Activated T-cell treated with anti-CD3 and anti-CD28 coated beads, Interleukin-2, amount 50 U/mL, for 72 hours (primary cell): Measurements from ENCODE around the gene ORM2. TPM values are rescaled to one million over a fixed set of nuclear protein-coding genes. Genes with fewer than 3 reads are reported as not detected.
A peak's percentile ranks its signal among the peaks of the same experiment; 100 is the strongest.

Experiments used
- ATAC-seq, 2 donors: fragments of 150-1000 bp; cut with Tn5 transposase; replicated peaks in 1 of 2; 2 replicates each; pipeline ENCODE4 v1.10.0; 2021; ENCODE audit warnings: moderate library complexity in 2 of 2, mild to moderate bottlenecking in 1 of 2
- DNase-seq, 2 donors: peaks; one replicate each; pipeline ENCODE4 v3.0.0; 2021 to 2022; ENCODE audit warnings: mixed read lengths in 1 of 2
- H3K27ac Mint-ChIP-seq: one replicate; pipeline ENCODE4 v1.8.0; 2022; ENCODE audit warnings: mild to moderate bottlenecking, moderate library complexity, mixed read lengths
- H3K27me3 Mint-ChIP-seq: one replicate; pipeline ENCODE4 v1.8.0; 2022; ENCODE audit warnings: low read depth, mixed read lengths
- H3K36me3 Mint-ChIP-seq, 2 donors: one replicate each; pipeline ENCODE4 v1.8.0; 2022; ENCODE audit warnings: mixed read lengths in 2 of 2, mild to moderate bottlenecking in 1 of 2; ENCODE audit not compliant: insufficient read depth in 2 of 2
- H3K4me1 Mint-ChIP-seq: one replicate; pipeline ENCODE4 v1.8.0; 2022; ENCODE audit warnings: low read depth, mixed read lengths
- H3K4me3 Mint-ChIP-seq, 2 donors: one replicate each; pipeline ENCODE4 v1.8.0; 2022; ENCODE audit warnings: mild to moderate bottlenecking in 2 of 2, mixed read lengths in 2 of 2, moderate library complexity in 2 of 2
- H3K9me3 Mint-ChIP-seq, 2 donors: one replicate each; pipeline ENCODE4 v1.8.0; 2022; ENCODE audit warnings: mixed read lengths in 2 of 2
- total RNA-seq, 2 donors: library from RNA; stranded (reverse); gene quantifications; one replicate each; pipeline ENCODE4 v1.2.3, GENCODE V29; 2022

ORM2 gene
- total RNA-seq, 2 donors from 2014 or later, result not detected

- no peak overlapping the region for H3K27ac Mint-ChIP-seq
- ATAC-seq, result no peak
- no peak for DNase-seq
- H3K36me3 Mint-ChIP-seq, result peaks cover 23 to 43% of the 10 kb centered on the region in 2 donors
- peaks cover 29% of the 10 kb centered on the region for H3K4me1 Mint-ChIP-seq
- no peak overlapping the region for H3K4me3 Mint-ChIP-seq
- no peaks in the 10 kb centered on the region for H3K27me3 Mint-ChIP-seq
- H3K9me3 Mint-ChIP-seq, result peaks cover 2 to 3% of the 10 kb centered on the region in 2 donors
Measured at GRCh38 chr9:114335745-114336144, 6.1 kb downstream of the ORM2 start.

GRCh38 chr9:114336157-114336556, 6.5 kb downstream of the ORM2 start:
- Mint-ChIP-seq H3K27ac (no peak overlapping the region), H3K4me1 (peaks cover 29% of the 10 kb centered on the region), H3K36me3 (peaks cover 23 to 47% of the 10 kb centered on the region in 2 donors), H3K9me3 (peaks cover 2 to 3% of the 10 kb centered on the region in 2 donors), H3K4me3 (no peak overlapping the region), H3K27me3 (no peaks in the 10 kb centered on the region)
- DNase-seq (no peak), ATAC-seq (no peak)

- DNase-seq (no peak), ATAC-seq (no peak)
- Mint-ChIP-seq H3K27ac (peak overlapping the region; percentile 60), H3K36me3 (peaks cover 25 to 50% of the 10 kb centered on the region in 2 donors), H3K9me3 (peaks cover 2 to 3% of the 10 kb centered on the region in 2 donors), H3K4me1 (peaks cover 30% of the 10 kb centered on the region), H3K27me3 (no peaks in the 10 kb centered on the region), H3K4me3 (no peak overlapping the region)
Measured at GRCh38 chr9:114336699-114337395, 7.2 kb downstream of the ORM2 start.

- peaks cover 30% of the 10 kb centered on the region for H3K4me1 Mint-ChIP-seq
- H3K36me3 Mint-ChIP-seq, result peaks cover 31 to 52% of the 10 kb centered on the region in 2 donors
- no peak overlapping the region for H3K4me3 Mint-ChIP-seq
- no peak overlapping the region for H3K27ac Mint-ChIP-seq
- DNase-seq (no peak), ATAC-seq (no peak)
- H3K9me3 Mint-ChIP-seq, result peaks cover 2 to 3% of the 10 kb centered on the region in 2 donors
- H3K27me3 Mint-ChIP-seq, result no peaks in the 10 kb centered on the region
Measured at GRCh38 chr9:114338187-114338586, 8.5 kb downstream of the ORM2 start.

GRCh38 chr9:114339130-114339908, 9.7 kb downstream of the ORM2 start:
- H3K27ac Mint-ChIP-seq, result peak overlapping the region; percentile 72

GRCh38 chr9:114341152-114341830, 11.6 kb downstream of the ORM2 start:
- no peak for ATAC-seq
- Mint-ChIP-seq H3K27me3 (no peaks in the 10 kb centered on the region), H3K27ac (peak overlapping the region; percentile 68), H3K4me1 (peaks cover 23% of the 10 kb centered on the region), H3K4me3 (no peak overlapping the region), H3K9me3 (no peaks in the 10 kb centered on the region), H3K36me3 (peaks cover 34 to 48% of the 10 kb centered on the region in 2 donors)
- DNase-seq, result no peak

More at GRCh38 chr9:114339130-114339908, 9.7 kb downstream of the ORM2 start:
- peaks cover 2 to 3% of the 10 kb centered on the region in 2 donors for H3K9me3 Mint-ChIP-seq
- ATAC-seq (peak; percentile 55 to 70), DNase-seq (peak; percentile 56 to 73)
- peaks cover 34 to 56% of the 10 kb centered on the region in 2 donors for H3K36me3 Mint-ChIP-seq
- no peaks in the 10 kb centered on the region for H3K27me3 Mint-ChIP-seq
- H3K4me3 Mint-ChIP-seq, result no peak overlapping the region
- peaks cover 30% of the 10 kb centered on the region for H3K4me1 Mint-ChIP-seq

- Mint-ChIP-seq H3K36me3 (peaks cover 37 to 51% of the 10 kb centered on the region in 2 donors), H3K27ac (peak overlapping the region; percentile 54), H3K4me3 (no peak overlapping the region), H3K9me3 (no peaks in the 10 kb centered on the region), H3K27me3 (no peaks in the 10 kb centered on the region), H3K4me1 (peaks cover 23% of the 10 kb centered on the region)
- ATAC-seq (no peak), DNase-seq (no peak)
Measured at GRCh38 chr9:114341991-114342390, 12.3 kb downstream of the ORM2 start.

GRCh38 chr9:114342755-114343440, 13.2 kb downstream of the ORM2 start:
- Mint-ChIP-seq H3K36me3 (peaks cover 35 to 53% of the 10 kb centered on the region in 2 donors), H3K4me3 (no peak overlapping the region), H3K27me3 (no peaks in the 10 kb centered on the region), H3K4me1 (peaks cover 30% of the 10 kb centered on the region), H3K9me3 (no peaks in the 10 kb centered on the region), H3K27ac (peak overlapping the region; percentile 77)
- DNase-seq (no peak), ATAC-seq (no peak)

- H3K4me3 Mint-ChIP-seq, result no peak overlapping the region
- ATAC-seq (no peak), DNase-seq (no peak)
- no peaks in the 10 kb centered on the region for H3K27me3 Mint-ChIP-seq
- H3K9me3 Mint-ChIP-seq, result no peaks in the 10 kb centered on the region
- peaks cover 37 to 58% of the 10 kb centered on the region in 2 donors for H3K36me3 Mint-ChIP-seq
- H3K27ac Mint-ChIP-seq, result peak overlapping the region; percentile 81
- peaks cover 37% of the 10 kb centered on the region for H3K4me1 Mint-ChIP-seq
Measured at GRCh38 chr9:114343471-114344187, 14.0 kb downstream of the ORM2 start.

GRCh38 chr9:114344188-114344566, 14.5 kb downstream of the ORM2 start:
- H3K9me3 Mint-ChIP-seq, result no peaks in the 10 kb centered on the region
- peaks cover 33 to 56% of the 10 kb centered on the region in 2 donors for H3K36me3 Mint-ChIP-seq
- DNase-seq (no peak), ATAC-seq (no peak)
- H3K4me3 Mint-ChIP-seq, result no peak overlapping the region
- no peaks in the 10 kb centered on the region for H3K27me3 Mint-ChIP-seq
- H3K27ac Mint-ChIP-seq, result peak overlapping the region; percentile 81
- H3K4me1 Mint-ChIP-seq, result peaks cover 39% of the 10 kb centered on the region

GRCh38 chr9:114344692-114345091, 15.0 kb downstream of the ORM2 start:
- Mint-ChIP-seq H3K36me3 (peaks cover 35 to 56% of the 10 kb centered on the region in 2 donors), H3K4me1 (peaks cover 39% of the 10 kb centered on the region)
- ATAC-seq, result no peak

GRCh38 chr9:114345493-114346065, 15.9 kb downstream of the ORM2 start:
- DNase-seq, result no peak
- no peaks in the 10 kb centered on the region for H3K9me3 Mint-ChIP-seq
- H3K27me3 Mint-ChIP-seq, result no peaks in the 10 kb centered on the region
- H3K4me3 Mint-ChIP-seq, result no peak overlapping the region
- ATAC-seq, result no peak
- H3K27ac Mint-ChIP-seq, result peak overlapping the region; percentile 29
- H3K36me3 Mint-ChIP-seq, result peaks cover 39 to 58% of the 10 kb centered on the region in 2 donors
- peaks cover 42% of the 10 kb centered on the region for H3K4me1 Mint-ChIP-seq

More at GRCh38 chr9:114344692-114345091, 15.0 kb downstream of the ORM2 start:
- H3K27ac Mint-ChIP-seq, result peak overlapping the region; percentile 58
- no peaks in the 10 kb centered on the region for H3K27me3 Mint-ChIP-seq
- H3K9me3 Mint-ChIP-seq, result no peaks in the 10 kb centered on the region
- no peak for DNase-seq
- H3K4me3 Mint-ChIP-seq, result no peak overlapping the region
